Measurements from ENCODE around the gene DPH2.

Gene DPH2

DNA sequence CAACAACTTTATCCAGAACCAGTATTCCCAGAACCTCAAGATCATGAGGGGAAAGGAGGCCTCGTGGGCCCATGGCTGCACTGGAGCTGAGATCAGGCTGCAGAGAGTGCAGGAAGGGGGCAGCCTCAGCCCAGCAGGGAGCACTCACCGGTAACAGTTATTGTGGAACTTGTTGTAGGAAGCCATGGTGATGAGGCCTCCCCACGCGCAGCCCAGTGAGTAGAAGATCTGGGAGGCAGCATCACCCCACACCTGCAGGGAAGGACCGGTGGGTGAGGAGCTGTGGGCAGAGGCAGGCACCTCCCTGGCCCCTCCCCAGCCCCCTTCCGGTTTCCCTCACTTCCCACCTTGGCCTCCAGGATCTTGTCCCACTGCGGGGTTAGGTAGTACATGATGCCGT, 32.4 kb downstream of the DPH2 start:
- ATAC-seq (no peak), DNase-seq (no peak)

DNA sequence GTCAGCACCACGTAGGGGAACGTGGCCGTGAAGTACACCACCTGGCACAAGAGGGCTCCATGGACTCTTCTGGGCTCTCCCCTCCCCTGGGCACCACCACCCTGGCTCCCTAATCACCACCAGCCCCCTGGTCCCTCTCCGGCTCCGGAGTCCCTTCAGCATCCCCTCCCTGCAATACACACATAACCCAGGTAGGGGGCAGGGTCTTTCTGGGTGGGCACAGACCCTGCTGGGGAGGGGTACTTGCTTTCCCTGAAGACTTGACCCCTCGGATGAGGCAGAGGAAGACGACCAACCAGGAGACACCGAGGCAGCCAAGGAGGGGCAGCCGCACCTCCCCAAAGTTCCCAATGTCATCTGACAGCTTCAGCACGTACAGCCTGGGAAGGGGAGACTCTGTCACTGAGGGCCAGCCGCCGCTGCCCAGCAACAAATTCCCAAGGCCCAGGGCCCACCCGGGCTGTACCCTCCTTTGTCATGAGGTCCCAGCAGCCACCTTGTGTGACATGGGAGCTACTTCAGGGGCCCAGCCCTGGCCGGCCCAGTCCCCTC, 32.9 kb downstream of the DPH2 start:
- no peak for ATAC-seq
- DNase-seq = no peak

DNA sequence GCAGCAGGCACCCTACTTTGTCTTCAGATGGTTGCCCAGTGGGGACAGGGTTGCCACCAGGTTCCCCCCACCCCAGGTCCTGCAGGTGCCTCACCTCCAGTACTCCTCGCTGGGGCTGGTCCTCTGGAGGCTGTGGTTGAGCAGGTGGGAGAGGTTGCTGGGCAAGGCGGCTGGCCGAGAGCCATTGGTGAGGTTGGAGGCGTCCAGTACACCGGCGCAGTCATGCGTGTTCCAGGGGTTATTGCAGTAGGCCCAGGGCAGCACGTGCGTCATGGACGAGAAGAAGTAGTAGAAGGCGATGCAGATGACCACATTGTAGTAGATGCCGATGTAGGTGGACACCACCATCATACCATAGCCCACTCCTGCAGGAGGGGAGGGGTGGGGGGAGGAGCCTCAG, 38.4 kb downstream of the DPH2 start:
- ATAC-seq (no peak), DNase-seq (no peak)

DNA sequence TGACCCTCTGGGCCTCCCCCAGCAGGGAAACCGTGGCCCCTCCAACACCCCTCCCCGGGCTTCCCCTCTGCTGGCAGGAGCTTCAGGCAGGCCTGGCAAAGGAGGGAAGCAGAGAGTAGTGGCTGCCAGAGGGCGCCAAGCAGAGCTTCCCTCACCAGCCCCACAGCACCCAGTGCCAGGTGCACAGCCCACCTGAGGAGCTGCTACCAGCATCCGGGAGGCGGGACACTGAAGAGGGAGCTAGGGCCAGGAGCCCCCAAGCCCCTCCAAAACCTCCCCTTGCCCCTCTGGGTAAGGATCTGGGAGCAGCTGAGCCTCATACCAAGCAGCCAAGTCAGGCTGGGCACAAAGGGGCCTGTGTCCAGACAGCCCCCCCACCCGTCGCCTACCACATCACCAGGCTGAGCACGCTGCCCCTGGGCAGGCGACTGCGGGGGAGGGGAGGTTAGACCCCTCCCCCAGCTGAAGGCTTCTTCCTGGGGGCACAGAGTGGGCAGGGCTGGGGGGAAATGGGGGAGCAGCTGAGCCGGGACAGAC, 41.2 kb downstream of the DPH2 start:
- ATAC-seq = no peak
- no peak for DNase-seq

DNA sequence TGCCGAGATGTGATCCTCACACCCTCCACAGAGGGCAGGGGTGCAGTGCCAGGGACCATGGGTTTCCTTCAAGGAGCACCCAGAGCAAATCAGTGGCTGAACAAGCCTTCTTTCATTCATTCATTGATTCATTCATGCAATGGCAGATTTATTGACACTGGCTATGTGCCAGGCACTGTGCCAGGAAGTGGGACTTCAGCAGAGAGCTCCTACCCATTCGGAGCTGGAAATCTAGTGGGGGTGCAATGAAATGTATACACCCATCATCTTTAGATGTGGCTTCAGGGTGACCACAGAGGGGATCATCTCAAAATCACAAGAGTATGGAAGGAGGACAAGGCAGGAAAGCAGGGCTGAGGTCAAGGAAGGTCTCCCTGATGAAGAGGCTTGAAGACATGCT, 42.6 kb downstream of the DPH2 start:
- DNase-seq (no peak), ATAC-seq (no peak)

DNA sequence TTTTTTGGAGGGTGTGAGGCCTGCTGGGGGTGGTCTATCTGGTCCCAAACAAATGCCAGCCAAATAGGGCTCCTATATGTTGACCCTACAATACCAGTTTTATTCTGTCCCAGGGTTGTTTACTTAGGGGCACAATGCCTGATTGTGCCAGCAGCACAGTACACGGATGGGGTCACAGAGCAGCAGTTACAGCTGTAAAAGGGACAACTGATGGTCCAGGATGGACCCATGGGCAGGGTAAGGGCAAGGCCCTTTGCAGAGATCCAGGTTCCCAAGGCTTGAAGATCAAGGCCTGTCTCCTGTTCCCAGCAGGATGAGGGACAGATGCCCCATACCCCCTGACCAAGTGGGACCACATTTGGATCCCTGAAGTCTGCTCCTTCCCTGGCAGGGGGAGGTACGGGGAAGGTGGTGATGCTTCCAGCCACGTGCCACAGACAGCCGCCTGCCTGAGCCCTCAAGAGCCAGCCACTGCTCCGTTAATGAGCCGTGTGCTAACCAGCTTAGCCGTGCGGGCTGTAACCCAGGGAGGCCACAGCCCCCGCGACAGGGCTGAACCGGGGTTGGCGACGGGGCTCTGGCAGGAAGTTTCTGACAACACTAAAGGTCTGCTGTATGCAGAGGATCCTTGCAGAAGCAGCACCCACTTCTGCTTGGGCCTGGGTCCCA, 43.3 kb downstream of the DPH2 start:
- ATAC-seq = no peak

DNA sequence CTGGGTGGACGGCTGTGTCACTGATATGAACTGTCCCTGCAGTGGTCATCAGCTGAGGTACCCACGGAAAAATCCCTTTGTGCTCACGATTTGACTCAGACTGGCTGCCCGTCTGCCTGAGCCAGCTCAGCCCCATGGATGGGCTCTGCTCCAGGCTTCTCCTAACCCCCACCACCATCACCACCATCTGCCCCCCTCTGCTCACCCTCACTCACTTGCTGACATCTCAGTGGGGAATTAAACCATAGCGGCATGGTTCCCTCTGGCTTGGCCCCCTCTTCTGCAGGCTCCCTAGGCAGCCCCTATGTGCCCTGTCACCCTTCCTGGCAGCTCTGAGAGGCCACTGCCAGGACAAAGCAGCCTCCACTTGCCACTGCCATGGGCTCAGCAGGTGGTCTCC, 44.1 kb downstream of the DPH2 start:
- ATAC-seq (no peak), DNase-seq (no peak)

More for the DNA sequence above, 43.3 kb downstream of the DPH2 start:
- DNase-seq = no peak

DNA sequence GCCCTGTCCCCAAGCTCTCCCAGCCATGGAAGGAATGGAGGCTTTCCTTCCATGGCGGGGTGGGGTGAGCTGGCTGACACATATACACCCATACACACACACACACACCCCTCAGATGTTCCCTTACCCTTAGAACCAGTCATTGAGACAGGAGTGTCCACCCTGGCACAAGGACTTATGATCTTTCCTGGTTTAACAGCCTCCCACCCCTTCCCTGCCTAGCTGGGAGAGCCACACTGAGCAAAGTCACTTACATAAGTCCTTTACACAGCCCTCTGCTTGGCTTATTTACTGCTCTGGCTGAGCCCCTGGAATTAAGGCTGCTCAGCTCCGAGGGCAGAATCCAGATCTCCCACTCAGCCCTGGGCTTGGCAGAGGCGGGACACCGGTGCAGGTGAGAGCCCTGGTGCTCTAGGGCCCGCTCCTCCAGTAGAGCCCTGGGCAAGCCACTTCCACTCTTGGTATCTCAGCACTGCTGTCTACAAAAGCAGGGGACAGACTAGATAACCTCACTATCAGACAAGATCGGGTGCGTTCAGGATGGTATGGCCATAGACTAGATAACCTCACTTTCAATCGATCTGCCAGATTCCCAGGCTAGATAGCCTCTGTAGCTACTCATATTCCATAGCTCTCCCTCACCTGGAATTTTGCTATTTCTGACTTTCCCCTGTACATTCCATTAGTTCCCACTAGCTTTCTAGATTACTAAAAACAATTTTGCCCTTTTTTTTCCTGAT, 44.7 kb downstream of the DPH2 start:
- no peak for ATAC-seq
- DNase-seq = no peak

DNA sequence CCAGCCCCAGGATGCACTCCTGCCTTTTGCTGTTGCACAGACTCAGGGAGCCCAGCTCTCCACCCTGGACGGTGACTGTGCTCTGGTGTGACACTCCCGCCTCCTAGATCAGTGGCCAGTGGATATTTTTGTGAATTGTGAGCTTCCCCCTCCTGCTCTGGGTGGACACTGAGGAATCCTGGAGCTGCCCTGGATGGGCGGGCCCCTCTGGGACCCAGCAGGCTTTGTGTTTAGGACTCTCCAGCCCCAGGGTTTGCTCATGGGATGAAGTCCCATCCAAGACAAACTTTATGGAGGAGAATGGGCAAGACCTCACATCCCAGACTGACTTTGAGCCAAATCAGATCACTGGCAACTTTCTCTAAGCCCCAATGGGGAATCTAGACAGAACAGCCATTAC, 45.4 kb downstream of the DPH2 start:
- ATAC-seq (no peak), DNase-seq (no peak)

DNA sequence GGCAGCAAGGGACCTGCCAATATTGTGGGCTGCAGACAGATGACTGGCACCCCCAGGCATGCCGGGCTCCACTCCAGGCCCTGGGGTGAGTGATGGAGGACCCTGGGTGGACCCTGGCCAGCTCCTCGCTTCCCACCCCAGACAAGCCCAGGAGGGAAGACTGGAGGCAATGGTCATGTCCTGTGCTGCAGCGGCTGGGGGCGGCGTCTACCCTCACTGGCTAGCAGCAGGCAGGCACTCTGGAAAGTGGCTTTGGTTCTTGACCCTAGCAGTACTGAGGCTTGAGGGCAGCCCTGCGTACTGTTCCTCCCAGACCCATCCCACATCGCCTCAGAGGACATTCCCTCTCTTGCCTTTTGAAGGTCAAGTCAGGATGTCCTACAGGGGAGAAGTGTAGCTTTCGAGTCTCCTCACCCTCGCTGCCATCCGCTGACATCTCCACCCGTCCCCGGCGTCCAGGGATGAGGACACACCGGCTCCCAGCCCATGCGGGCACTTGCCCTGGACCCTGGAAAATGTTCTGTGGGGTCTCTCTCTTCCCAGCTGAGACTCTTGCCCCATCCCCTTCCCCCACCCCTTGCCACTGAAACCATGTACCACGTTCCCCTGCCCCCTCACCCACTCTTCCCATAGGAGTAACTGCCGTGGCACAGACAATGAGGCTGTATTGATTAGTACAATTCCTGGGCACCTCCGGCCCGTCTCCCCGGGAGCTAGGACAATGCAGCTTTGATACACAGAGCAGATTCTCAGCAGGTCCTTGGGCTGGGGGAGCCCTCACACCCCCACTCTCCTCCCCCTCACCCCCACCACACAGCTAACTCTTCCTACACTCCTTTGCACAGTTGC, 46.5 kb downstream of the DPH2 start:
- no peak for ATAC-seq
- DNase-seq = no peak

DNA sequence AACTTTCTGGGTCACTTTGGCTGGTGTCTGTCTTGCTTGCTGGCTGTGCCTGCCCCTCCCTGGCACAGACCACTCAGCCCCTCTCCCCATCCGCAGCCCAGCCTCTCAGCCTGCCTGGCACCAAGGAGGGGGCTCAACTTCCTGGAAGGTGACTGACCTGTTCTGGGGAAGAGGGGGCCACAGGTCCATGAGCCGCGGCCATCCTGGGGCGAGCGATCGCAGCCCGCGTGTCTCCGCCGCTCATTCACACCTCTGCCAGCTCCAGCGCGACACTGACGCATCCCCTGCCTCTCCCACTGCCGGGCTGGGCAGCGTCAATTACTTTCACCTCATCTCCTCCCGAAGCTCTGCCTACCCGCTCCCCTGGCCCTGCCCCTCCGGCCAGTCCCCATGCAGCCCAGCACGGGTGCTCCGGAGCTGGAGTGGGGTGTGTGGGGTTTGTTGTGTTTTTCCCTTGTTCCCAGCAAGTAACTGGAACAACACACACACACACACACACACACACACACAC, 47.1 kb downstream of the DPH2 start:
- no peak for DNase-seq
- ATAC-seq = no peak

DNA sequence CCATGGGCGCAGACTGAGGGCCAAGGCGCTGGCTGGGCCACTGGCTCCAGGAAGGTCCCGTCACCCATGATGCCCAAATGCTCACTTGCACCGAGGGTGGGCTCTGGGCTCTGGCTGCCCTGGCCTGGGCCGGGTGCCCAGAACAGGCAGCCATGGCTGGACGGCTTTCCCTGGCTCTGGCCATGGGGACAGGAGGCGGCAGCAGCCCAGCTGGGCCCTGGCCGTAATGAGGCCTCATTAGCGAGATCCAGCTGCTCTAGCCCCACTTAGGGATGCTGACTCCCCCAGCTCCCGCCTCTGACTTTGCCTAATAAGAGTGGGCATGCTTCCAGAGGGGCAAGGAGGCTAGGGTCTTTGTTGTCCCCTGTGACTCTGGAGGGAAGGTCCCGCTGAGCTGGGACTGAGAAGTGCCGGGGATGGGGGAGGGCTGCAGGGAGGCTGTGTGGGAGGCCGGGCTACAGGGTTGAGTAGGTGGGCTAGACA, 49.7 kb downstream of the DPH2 start:
- DNase-seq = no peak
- no peak for ATAC-seq

DNA sequence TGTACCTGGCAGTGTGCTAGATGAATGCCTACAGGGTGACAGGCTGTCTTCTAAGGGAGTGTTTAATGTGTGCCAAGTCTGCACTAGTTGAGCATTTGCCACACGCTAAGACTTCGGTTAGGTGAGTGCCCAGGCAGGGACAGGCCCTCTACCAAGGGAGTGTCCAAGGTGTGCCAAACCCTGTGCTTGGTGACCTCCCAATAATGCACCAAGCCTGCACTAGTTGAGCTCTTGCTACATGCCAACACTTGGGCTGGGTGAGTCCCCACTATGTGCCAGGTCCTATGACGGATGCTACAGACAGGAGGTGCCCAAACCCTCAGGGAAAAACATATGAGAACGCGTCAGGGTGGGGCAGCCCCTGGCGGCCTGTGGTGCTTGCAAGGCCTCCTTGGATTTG, 50.7 kb downstream of the DPH2 start:
- ATAC-seq (no peak), DNase-seq (no peak)

DNA sequence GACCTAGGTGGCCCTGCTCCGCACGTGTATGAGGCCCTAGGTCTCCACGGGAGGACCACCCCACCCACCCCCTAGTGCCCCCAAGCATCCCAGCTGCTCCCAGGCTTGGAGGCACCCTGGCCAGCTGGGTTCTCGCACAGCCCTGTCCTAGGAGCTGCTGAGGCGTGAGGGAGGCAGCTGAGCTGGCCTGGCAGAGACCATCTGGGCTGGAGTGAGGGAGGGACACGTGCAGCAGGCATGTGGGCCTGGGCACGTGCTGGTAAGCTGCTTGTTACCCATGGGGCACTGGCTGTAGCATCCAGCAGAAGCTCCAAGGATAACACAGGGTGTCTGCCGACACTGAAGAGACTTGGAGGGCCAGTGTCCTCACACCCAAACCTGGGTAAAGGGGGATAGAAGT, 51.3 kb downstream of the DPH2 start:
- ATAC-seq (no peak), DNase-seq (no peak)

DNA sequence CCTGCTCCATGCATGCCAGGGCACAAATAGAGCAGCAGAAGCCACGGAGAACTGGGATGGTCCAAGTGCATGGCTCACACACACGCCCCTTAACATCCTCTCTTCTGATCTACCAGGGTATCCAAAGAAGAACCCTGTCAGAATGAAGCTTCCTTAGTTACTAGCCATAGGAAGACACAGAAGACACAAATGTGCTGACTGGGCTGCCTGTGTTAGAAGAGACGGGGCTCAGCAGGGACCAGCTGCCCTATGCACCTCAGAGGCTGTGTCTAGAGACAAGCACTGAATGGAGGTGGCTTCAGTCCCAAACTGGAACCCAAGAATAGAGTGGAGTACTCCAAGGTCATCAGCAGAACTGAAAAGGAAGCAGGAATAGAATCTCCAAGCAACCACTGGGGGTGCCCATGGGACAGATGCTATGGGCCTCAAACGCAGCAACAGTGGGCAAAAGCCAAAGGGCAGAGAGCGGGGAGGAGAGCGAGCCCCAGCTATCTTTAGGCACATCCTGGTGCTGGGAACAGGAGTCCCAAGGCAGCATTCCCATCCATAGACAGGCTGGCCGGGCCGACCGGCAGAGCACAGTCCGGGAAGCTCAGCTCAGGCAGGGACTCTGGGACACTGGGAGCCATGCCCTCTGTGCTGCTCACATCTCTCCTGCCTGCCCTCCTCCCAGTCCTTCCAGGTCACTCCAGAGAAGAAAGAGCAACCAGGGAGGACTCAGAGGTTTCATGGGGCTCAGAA, 51.9 kb downstream of the DPH2 start:
- no peak for ATAC-seq
- DNase-seq = no peak

All from stimulated activated naive CD8-positive, alpha-beta T cell treated with anti-CD3 and anti-CD28 coated beads, Interleukin-15, Interleukin-2, amounts not matched to agents 100 U/mL and 50 U/mL, for 24 hours (primary cell).